Measurements from ENCODE around the gene FAM107A.

FAM107A gene

DNA sequence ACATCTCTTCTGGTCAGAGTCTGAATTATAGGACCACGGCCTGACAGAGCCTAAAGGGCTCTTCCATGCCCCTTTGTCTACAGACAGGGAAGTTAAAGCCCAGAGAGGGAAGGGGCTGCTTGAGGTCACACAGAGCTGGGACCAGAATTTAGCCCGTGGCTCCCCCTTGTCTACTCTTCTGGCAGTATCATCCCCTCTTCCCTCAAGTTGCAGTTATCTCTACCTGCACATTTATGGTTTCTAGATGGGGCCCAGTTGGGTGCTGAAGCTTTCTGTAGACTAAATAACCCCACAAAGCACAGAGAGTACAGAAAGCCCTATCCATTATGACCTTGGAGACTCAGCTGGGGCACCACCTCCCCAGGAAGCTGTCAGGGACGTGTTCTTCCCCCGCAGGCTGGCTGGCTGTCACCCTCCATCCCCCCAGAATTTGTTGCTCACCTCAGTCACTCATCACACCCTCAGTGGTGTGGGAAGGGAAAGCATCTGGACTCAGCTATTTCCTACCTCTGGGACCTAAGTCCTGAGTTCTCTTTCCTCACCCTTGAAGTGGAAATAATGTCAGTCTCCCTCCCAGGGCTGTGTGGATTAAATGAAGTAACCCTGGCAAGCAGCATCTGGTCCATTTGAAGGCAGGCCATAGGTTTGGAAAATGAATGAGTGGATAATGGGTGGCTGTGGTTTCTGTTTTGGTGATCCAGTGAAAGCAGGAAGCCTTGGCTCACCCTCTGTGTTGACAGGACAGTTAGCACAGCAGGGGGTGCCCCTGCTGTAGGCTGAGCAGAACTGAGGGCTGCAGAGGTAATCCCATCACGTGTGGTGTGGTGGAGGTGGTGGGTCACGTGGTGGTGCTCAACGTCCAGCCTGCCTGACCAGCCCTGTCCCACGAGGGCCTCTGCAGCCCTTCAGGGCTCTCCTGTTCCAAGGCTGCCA lies 56.5 kb downstream of the FAM107A start:
- FAIRE-seq (no peak), DNase-seq (ENCODE audit: insufficient read length, low spot score) (no peak)

DNA sequence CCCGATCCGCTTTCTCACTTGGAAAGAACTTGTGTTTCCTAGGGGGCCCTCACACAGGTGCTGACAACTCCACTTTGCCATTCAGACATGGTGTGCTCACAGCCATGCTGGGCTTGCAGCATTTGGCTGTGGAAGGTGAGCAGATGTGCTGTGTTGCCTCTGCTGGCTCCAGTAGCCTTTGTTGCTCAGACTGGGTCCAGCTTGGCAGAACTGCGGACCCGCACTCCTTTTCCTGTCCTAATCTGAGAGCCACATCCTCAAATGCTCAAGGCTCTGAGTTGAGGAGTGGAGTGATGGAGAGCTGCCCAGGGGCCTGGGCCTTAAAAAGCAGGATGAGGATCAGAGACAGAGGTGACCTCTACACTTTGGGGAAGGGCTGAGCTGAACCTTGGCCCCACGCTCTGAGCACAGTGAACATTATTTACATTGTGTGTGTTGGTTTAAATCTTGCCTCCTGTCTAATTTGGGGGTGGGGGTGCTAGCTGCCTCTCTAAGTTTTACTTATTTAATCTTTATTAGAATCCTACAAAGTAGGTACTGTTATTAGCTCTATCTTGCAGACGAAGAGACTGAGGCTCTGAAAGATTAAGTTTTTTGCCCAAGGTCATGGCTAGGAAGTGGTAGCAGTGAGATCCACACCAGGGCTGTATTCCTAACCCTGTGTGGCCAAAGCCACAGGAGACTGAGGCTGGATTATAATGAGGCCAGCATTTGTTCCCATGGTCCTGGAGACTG lies 57.4 kb downstream of the FAM107A start:
- DNase-seq (ENCODE audit: insufficient read length, low spot score) (no peak), FAIRE-seq (no peak)

DNA sequence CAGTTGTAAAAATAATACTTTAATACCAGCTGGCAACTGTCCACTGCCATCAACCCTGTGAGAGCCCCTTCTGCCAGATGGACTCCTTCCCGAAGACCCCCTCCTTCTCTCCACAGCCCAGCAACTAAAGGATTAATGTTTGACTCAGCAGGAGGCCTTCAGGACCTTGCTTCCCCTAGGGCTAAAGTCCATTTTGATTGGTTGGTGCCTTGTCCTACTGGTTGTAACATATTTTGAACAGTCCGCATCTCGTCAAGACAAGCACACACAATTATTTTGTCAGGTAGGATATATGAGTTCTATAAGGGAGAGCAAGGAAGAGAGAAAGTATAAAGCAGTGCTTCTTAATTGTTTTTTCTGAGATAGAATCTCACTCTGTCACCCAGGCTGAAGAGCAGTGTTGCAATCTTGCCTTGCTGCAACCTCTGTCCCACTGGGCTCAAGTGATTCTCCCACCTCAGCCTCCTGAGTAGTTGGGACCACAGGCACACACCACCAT lies 58.9 kb downstream of the FAM107A start:
- DNase-seq (ENCODE audit: insufficient read length, low spot score) = no peak
- no peak for FAIRE-seq

DNA sequence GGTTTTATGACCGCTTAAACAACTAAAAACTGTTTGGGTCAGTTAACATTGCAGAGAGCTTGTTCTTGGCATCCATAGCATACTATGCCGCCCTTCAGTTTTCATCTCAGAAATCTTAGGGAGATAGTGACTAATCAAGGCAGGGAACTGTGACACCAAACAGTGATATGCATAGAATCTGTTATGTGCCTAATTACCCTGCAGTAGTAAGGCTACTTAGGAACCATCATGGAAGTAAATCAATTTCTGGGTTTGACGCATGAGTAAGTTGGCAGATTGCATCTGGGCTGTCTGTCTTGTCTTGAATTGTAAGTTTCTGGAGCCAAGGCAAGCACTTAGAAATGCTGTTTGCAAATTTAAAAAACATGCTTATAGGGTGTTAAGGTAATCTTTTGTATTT lies 62.8 kb downstream of the FAM107A start:
- no peak for FAIRE-seq
- no peak for DNase-seq (ENCODE audit: insufficient read length, low spot score)
